ENCODE measurements around the gene SLC25A6.

SLC25A6 gene

DNA sequence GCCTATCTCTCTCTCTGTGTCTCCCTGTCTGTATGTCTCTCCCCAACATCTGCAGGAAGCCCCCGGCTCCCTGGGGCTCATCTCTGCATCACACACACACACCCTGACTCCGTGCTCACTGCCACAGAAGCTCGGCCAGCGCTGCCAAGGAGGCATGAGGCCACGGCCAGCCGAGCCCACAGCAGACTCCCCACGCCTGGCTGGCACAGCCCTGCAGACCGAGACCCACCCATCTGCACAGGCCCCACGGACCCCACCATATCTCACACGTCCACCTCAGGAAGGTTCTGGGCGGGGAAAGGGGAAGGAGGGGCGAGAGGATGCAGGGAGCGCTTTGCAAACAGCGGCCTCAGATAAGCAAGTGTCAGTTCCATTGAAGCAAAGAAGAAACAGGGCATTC lies 28.5 kb upstream of the SLC25A6 start:
- no peak for TF ChIP-seq CTCF (IDR thresholded peaks at IDR 0.05; ENCODE audit: low read depth, low read length, missing control alignments)
- DNase-seq (ENCODE audit: low read depth): no peak
- no peak overlapping the region for H3K4me3 ChIP-seq (ENCODE audit: low read depth, low read length)

- H3K4me3 ChIP-seq (ENCODE audit: low read depth, low read length): no peak overlapping the region
- no peak for TF ChIP-seq CTCF (IDR thresholded peaks at IDR 0.05; ENCODE audit: low read depth, low read length, missing control alignments)
Measured at GRCh38 chrX:1419545-1420355, 27.8 kb upstream of the SLC25A6 start.

GRCh38 chrX:1418901-1419544 lies 27.1 kb upstream of the SLC25A6 start:
- no peak for DNase-seq (ENCODE audit: low read depth)
- H3K4me3 ChIP-seq (ENCODE audit: low read depth, low read length): no peak overlapping the region
- no peak for TF ChIP-seq CTCF (IDR thresholded peaks at IDR 0.05; ENCODE audit: low read depth, low read length, missing control alignments)

More at GRCh38 chrX:1419545-1420355, 27.8 kb upstream of the SLC25A6 start:
- no peak for DNase-seq (ENCODE audit: low read depth)

DNA sequence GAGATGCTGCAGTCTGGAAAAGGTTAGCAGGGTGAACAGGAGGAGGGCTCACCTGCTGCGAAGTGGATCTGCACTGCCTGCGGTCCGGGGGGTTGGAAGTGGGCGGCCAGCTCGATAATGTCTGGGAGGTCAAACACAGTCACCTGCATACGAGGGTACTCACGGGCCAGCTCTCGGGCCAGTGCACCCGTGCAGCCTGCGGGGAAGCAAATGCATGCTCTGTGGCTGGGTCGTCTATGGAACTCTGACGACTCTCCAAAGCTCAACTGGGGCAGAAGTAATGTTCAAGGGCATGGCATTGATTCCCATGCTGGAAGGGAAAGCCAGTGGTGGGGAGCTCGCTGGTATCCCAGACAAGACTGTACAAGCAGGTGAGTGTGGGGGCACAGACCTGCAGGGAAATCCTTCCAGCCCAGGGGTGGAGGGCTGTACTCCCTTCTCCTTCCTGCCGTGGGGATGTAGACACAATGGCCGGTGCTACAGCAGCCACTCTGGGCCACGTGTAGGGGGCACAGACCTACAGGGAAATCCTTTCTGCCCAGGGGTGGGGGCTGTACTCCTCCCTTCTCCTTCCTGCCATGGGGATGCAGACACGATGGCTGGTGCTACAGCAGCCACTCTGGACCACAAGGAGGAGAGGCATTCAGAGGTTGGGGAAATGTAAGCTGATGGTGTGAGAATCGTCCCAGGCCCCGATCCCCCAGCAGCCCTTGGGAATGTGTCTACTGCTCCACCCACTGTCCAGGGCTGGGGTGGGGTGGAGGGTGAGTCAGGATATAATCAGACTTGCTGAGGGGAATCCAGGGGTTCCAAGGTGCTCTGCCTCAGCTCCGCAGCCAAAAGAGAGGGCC lies 26.2 kb upstream of the SLC25A6 start:
- DNase-seq (ENCODE audit: low read depth): no peak
- no peak for TF ChIP-seq CTCF (IDR thresholded peaks at IDR 0.05; ENCODE audit: low read depth, low read length, missing control alignments)
- H3K4me3 ChIP-seq (ENCODE audit: low read depth, low read length): no peak overlapping the region

- no peak for DNase-seq (ENCODE audit: low read depth)
- TF ChIP-seq CTCF (IDR thresholded peaks at IDR 0.05; ENCODE audit: low read depth, low read length, missing control alignments): no peak
- H3K4me3 ChIP-seq (ENCODE audit: low read depth, low read length): no peak overlapping the region
Measured at GRCh38 chrX:1416965-1417760, 25.2 kb upstream of the SLC25A6 start.

DNA sequence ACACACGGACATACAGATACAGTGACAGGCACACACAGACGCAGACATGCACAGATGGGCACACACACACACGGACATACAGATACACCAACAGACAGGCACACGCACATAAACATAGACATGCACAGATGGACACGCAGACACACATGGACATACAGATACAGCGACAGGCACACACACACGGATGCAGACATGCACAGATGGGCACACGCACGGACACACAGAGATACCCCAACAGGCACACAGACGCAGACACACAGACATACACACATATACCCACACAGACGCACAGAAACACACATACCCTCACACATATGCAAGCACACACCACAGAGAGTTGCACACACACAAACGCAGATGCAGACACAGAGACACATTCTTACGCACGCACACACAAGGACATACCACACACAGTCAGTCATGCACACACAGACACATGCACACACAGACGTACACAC lies 24.4 kb upstream of the SLC25A6 start:
- no peak overlapping the region for H3K4me3 ChIP-seq (ENCODE audit: low read depth, low read length)
- no peak for TF ChIP-seq CTCF (IDR thresholded peaks at IDR 0.05; ENCODE audit: low read depth, low read length, missing control alignments)
- DNase-seq (ENCODE audit: low read depth): no peak

Measured in GM12864 (cell line).